A549 (cell line): ENCODE data around the gene INPP5F. TPM values are rescaled to one million over a fixed set of nuclear protein-coding genes. Genes with fewer than 3 reads are reported as not detected.
A peak's percentile ranks its signal among the peaks of the same experiment; 100 is the strongest.

ENCODE experiments used
- ATAC-seq, 2 experiments: fragments of 200-7000 bp in 1 of 2; fragments of >200 bp in 1 of 2; cut with Nextera tagmentation in 1 of 2; cut with Tn5 transposase in 1 of 2; 3 replicates each; pipeline versions ENCODE4 v1.8.0 to v1.9.1; 2018 to 2020; ENCODE audit warnings: mild to moderate bottlenecking in 1 of 2, moderate library complexity in 1 of 2
- CTCF ChIA-PET: fragments of 300-600 bp; sonication (Branson Sonifier 250); formaldehyde crosslinking; extraction: SDS; loops from one replicate; lab custom pipeline; 2021; ENCODE audit warnings: antibody characterized with exemption, inconsistent platforms; lab: Yijun Ruan, JAX
- POLR2A ChIA-PET: fragments of 350-600 bp; formaldehyde crosslinking; extraction: SDS; loops from one replicate; lab custom pipeline; 2021; ENCODE audit warnings: antibody characterized with exemption, inconsistent platforms; lab: Yijun Ruan, JAX
- DNase-seq, 2 experiments: peaks; one replicate each; pipeline versions ENCODE4 v3.0.0 to v3.0.0-alpha.2; 2011 to 2016; ENCODE audit warnings: low read depth in 1 of 2, low spot score in 1 of 2
- FAIRE-seq: peaks from 2 replicates; lab custom pipeline; 2011; peaks lifted over from hg19 to GRCh38; lab: Jason Lieb, UNC
- H3K27ac ChIP-seq, 2 experiments: fragments of >200 bp; sonication (Bioruptor Twin); formaldehyde crosslinking; 3 replicates each; pipeline ENCODE4 v1.5.1; 2016 to 2017
- H3K4me1 ChIP-seq: fragments of >200 bp; sonication (Bioruptor Twin); formaldehyde crosslinking; 3 replicates; pipeline ENCODE4 v1.6.1; 2016
- H3K4me2 ChIP-seq: fragments of >200 bp; sonication (Bioruptor Twin); formaldehyde crosslinking; 3 replicates; pipeline ENCODE4 v1.6.1; 2016
- H3K4me3 ChIP-seq: fragments of >200 bp; sonication (Bioruptor Twin); formaldehyde crosslinking; 3 replicates; pipeline ENCODE4 v1.5.1; 2016
- H3K9me3 ChIP-seq: fragments of >200 bp; sonication (Bioruptor Twin); formaldehyde crosslinking; 3 replicates; pipeline ENCODE4 v1.6.1; 2016
- ATOH8 ChIP-seq: fragments of 250-450 bp; sonication (Bioruptor Pico); IDR thresholded peaks from 2 replicates; pipeline ENCODE4 v1.5.0; 2020; ENCODE audit warnings: low read depth, mild to moderate bottlenecking, moderate library complexity
- CHD2 ChIP-seq: fragments of 150-350 bp; IDR thresholded peaks from 2 replicates; pipeline ENCODE4 v1.6.1; 2014; ENCODE audit warnings: low read length; ENCODE audit not compliant: partially characterized antibody
- CHD4 ChIP-seq: fragments of 200-600 bp; sonication (generic); IDR thresholded peaks from 2 replicates; pipeline ENCODE4 v1.6.1; 2016; ENCODE audit warnings: antibody characterized with exemption, mild to moderate bottlenecking, borderline replicate concordance
- CTCF ChIP-seq: fragments of >200 bp; sonication (Bioruptor Twin); formaldehyde crosslinking; IDR thresholded peaks from 3 replicates; pipeline ENCODE4 v1.5.1; 2016
- EHF ChIP-seq: fragments of 250-450 bp; sonication (Bioruptor Pico); IDR thresholded peaks from 2 replicates; pipeline ENCODE4 v1.5.0; 2020; ENCODE audit warnings: mild to moderate bottlenecking
- EHMT2 ChIP-seq: fragments of 200-600 bp; sonication (generic); IDR thresholded peaks from 2 replicates; pipeline ENCODE4 v1.6.1; 2016; ENCODE audit warnings: antibody characterized with exemption, low read depth, mild to moderate bottlenecking, moderate library complexity
- ESRRA ChIP-seq: fragments of 150-350 bp; IDR thresholded peaks from 2 replicates; pipeline ENCODE4 v1.6.1; 2014; ENCODE audit warnings: mild to moderate bottlenecking, low read length, borderline replicate concordance
- FOSL2 ChIP-seq, 2 experiments: fragments of 450-650 bp in 1 of 2; fragments of >200 bp in 1 of 2; sonication (Bioruptor Twin) in 1 of 2; formaldehyde crosslinking; IDR thresholded peaks; 2 replicates each; pipeline versions ENCODE4 v1.5.0 to v1.6.1; 2016 to 2020; ENCODE audit warnings: mild to moderate bottlenecking in 1 of 2, moderate library complexity in 1 of 2
- FOXS1 ChIP-seq: fragments of 250-450 bp; sonication (Bioruptor Pico); IDR thresholded peaks from 2 replicates; pipeline ENCODE4 v1.5.0; 2020; ENCODE audit warnings: mild to moderate bottlenecking, moderate library complexity
- HOXA7 ChIP-seq: fragments of 250-450 bp; sonication (Bioruptor Pico); IDR thresholded peaks from 2 replicates; pipeline ENCODE4 v1.5.0; 2020; ENCODE audit warnings: mild to moderate bottlenecking, moderate library complexity
- KDM1A ChIP-seq: fragments of 200-600 bp; sonication (generic); IDR thresholded peaks from 2 replicates; pipeline ENCODE4 v1.6.1; 2016; ENCODE audit warnings: low read depth, mild to moderate bottlenecking
- KDM5A ChIP-seq: fragments of 200-600 bp; sonication (generic); IDR thresholded peaks from 2 replicates; pipeline ENCODE4 v1.6.1; 2016; ENCODE audit warnings: antibody characterized with exemption, mild to moderate bottlenecking
- MAFK ChIP-seq: fragments of 450-650 bp; IDR thresholded peaks from 2 replicates; pipeline ENCODE4 v1.6.1; 2014; ENCODE audit not compliant: partially characterized antibody
- MAZ ChIP-seq: fragments of 150-350 bp; IDR thresholded peaks from 2 replicates; pipeline ENCODE4 v1.6.1; 2014; ENCODE audit warnings: antibody characterized with exemption, low read depth, low read length, borderline replicate concordance
- MYC ChIP-seq: IDR thresholded peaks from 2 replicates; pipeline ENCODE4 v1.6.1; 2012; ENCODE audit warnings: mild to moderate bottlenecking, inconsistent platforms, low read length, improper control_type of control experiment, borderline replicate concordance
- NFE2L2 ChIP-seq: fragments of 150-350 bp; conservative IDR thresholded peaks from 2 replicates; pipeline ENCODE4 v1.6.1; 2014; ENCODE audit warnings: low read length
- NR3C1 ChIP-seq: fragments of >200 bp; sonication (Bioruptor Twin); formaldehyde crosslinking; IDR thresholded peaks from 3 replicates; pipeline ENCODE4 v1.6.1; 2017
- REST ChIP-seq: fragments of 200-600 bp; sonication (generic); IDR thresholded peaks from 2 replicates; pipeline ENCODE4 v1.6.1; 2016; ENCODE audit warnings: antibody characterized with exemption, mild to moderate bottlenecking, moderate library complexity
- RFX5 ChIP-seq: fragments of 450-650 bp; IDR thresholded peaks from 2 replicates; pipeline ENCODE4 v1.7.1; 2014; ENCODE audit warnings: antibody characterized with exemption, mild to moderate bottlenecking, moderate library complexity
- RNF2 ChIP-seq: fragments of 200-600 bp; sonication (generic); IDR thresholded peaks from 2 replicates; pipeline ENCODE4 v1.6.1; 2016; ENCODE audit warnings: low read depth, mild to moderate bottlenecking, antibody characterized with exemption, moderate library complexity, borderline replicate concordance
- TFCP2L1 ChIP-seq: fragments of 250-450 bp; sonication (Bioruptor Pico); IDR thresholded peaks from 2 replicates; pipeline ENCODE4 v1.5.0; 2021; ENCODE audit warnings: mild to moderate bottlenecking
- TP53 ChIP-seq: fragments of 250-450 bp; sonication (Bioruptor Pico); IDR thresholded peaks from 2 replicates; pipeline ENCODE4 v1.5.0; 2021; ENCODE audit warnings: mild to moderate bottlenecking, moderate library complexity
- ZC3H11A ChIP-seq: fragments of 450-650 bp; IDR thresholded peaks from 2 replicates; pipeline ENCODE4 v1.6.1; 2014; ENCODE audit warnings: antibody characterized with exemption, mild to moderate bottlenecking
- ZSCAN20 ChIP-seq: fragments of 250-450 bp; sonication (Bioruptor Pico); IDR thresholded peaks from 2 replicates; pipeline ENCODE4 v1.8.0; 2022; ENCODE audit warnings: mild to moderate bottlenecking, moderate library complexity
- WGBS: methylation state at CpG from one replicate; pipeline ENCODE4 v1.1.6; 2017; ENCODE audit errors: missing lambda C conversion rate; 5-methylcytosine and 5-hydroxymethylcytosine counted together
- polyA plus RNA-seq, 4 experiments: library from polyadenylated mRNA; depleted of rRNA in 3 of 4; stranded (reverse); fragments of >200 nt; fragmentation: RNase III in 1 of 4; extraction: RNeasy Plus Mini Kit Qiagen cat#74134 plus additional on column Dnase treatment in 1 of 4; gene quantifications; 2 replicates in 3 of 4; 3 replicates in 1 of 4; pipeline ENCODE4 v1.2.3, GENCODE V29; 2011 to 2017
- TF ChIP-seq, protein P1 (sequence below): fragments of 450-650 bp; IDR thresholded peaks from 2 replicates; pipeline ENCODE4 v1.6.1; 2014; ENCODE audit warnings: antibody characterized with exemption

Gene INPP5F
- polyA plus RNA-seq, 2 of the 4 experiments (the other 2 are of a cell fraction): 5.6 to 7.7 TPM

- H3K4me1 ChIP-seq: peaks cover 32% of the 10 kb centered on the region
- FAIRE-seq: peak; percentile 59
- H3K9me3 ChIP-seq: no peaks in the 10 kb centered on the region
- no peak overlapping the region for H3K4me3 ChIP-seq
- 0 out of 3 replicates have a peak overlapping the region, but pooled peaks have one; percentile 1 for H3K4me2 ChIP-seq
- no peak for DNase-seq
- whole genome bisulfite sequencing: 0% methylated on average over 1 of the region's 1 CpG
- CTCF ChIA-PET: interaction anchor here (0.9 to 9.1 kb wide), 5 partner anchors 8 to 126 kb away, joined by 3 to 83 read pairs (median 3); no protein-coding TSS in a partner anchor
- H3K27ac ChIP-seq: no peak overlapping the region; a peak in 1 of 6 replicates
- ATAC-seq: no peak
- TF ChIP-seq EHMT2: no peak
- no peak; the same call in 1 of the 2 replicates for TF ChIP-seq FOSL2 (IDR thresholded peaks at IDR 0.05)
- peak; percentile 64 for TF ChIP-seq FOSL2 (CRISPR knock-in tag; IDR thresholded peaks at IDR 0.05)
- TF ChIP-seq, all 56 proteins: peak for 1
- POLR2A ChIA-PET: interaction anchor here (1.2 to 1.6 kb wide), 2 partner anchors 9 to 84 kb away, joined by 5 to 11 read pairs; partner anchors contain the start of genes BAG3 and INPP5F
Observed at GRCh38 chr10:119734396-119735332, 8.8 kb downstream of the INPP5F start.

DNA sequence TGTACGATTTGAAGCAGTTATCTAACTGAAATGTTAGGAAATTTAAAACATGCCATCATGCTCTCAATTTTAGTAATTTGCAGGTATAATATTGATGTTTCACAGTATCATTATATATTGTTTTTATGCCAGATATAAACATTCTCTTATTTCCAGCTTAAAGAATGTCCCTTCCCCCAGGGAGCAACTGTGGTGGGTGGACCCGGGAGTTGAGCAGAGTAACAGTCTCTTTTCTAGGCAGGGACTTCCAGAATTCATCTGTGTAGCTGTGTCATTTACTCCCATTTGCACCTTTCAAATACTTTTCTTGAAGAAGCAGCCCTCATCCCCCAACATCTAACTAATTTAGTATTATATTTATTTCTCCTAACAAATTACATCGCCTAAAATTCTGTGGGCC, 9.6 kb downstream of the INPP5F start:
- peak overlapping the region in 1 of 2 experiments; percentile 30; a peak in 1 of 6 replicates for H3K27ac ChIP-seq
- H3K4me2 ChIP-seq: 0 out of 3 replicates have a peak overlapping the region, but pooled peaks have one; percentile 1
- POLR2A ChIA-PET: interaction anchor here (1.2 to 2.8 kb wide), 3 partner anchors 9 to 84 kb away, joined by 5 to 11 read pairs (median 9); partner anchors contain the start of genes BAG3 and INPP5F
- no peak for ATAC-seq
- WGBS: 87% methylated on average over 3 of the region's 3 CpGs
- no peak for TF ChIP-seq NR3C1
- TF ChIP-seq REST: no peak
- no peak for TF ChIP-seq MAFK
- TF ChIP-seq EHF (CRISPR knock-in tag): no peak
- no peak for TF ChIP-seq ZC3H11A
- no peak for TF ChIP-seq MAZ
- no peak for TF ChIP-seq ZSCAN20 (CRISPR knock-in tag)
- TF ChIP-seq NFE2L2: no peak
- TF ChIP-seq FOXS1 (CRISPR knock-in tag): no peak
- TF ChIP-seq TFCP2L1: no peak
- TF ChIP-seq MYC: no peak
- TF ChIP-seq ESRRA: no peak
- no peak for TF ChIP-seq TP53 (CRISPR knock-in tag)
- TF ChIP-seq, all 56 proteins: peak for 0
- FAIRE-seq (no peak), DNase-seq (no peak)
- no peaks in the 10 kb centered on the region for H3K9me3 ChIP-seq
- no peak overlapping the region for H3K4me3 ChIP-seq
- peaks cover 32% of the 10 kb centered on the region for H3K4me1 ChIP-seq
- CTCF ChIA-PET: interaction anchor here (1.1 to 9.1 kb wide), 4 partner anchors 10 to 127 kb away, joined by 3 to 83 read pairs (median 6); partner anchors contain the start of gene INPP5F

- CTCF ChIA-PET: interaction anchor here (1.4 to 9.1 kb wide), 3 partner anchors 11 to 128 kb away, joined by 5 to 83 read pairs (median 6); partner anchors contain the start of gene INPP5F
Observed at GRCh38 chr10:119736220-119736619, 10.4 kb downstream of the INPP5F start.

More at GRCh38 chr10:119736220-119736619, 10.4 kb downstream of the INPP5F start:
- TF ChIP-seq, protein P1, sequence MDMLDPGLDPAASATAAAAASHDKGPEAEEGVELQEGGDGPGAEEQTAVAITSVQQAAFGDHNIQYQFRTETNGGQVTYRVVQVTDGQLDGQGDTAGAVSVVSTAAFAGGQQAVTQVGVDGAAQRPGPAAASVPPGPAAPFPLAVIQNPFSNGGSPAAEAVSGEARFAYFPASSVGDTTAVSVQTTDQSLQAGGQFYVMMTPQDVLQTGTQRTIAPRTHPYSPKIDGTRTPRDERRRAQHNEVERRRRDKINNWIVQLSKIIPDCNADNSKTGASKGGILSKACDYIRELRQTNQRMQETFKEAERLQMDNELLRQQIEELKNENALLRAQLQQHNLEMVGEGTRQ: no peak
- no peak for TF ChIP-seq HOXA7
- no peak for TF ChIP-seq CHD4
- no peak for TF ChIP-seq RNF2
- no peak for TF ChIP-seq CHD2
- no peak for TF ChIP-seq RFX5
- TF ChIP-seq CTCF: no peak
- TF ChIP-seq KDM1A: no peak
- no peak for TF ChIP-seq EHF (CRISPR knock-in tag)
- no peak for TF ChIP-seq KDM5A
- no peak for TF ChIP-seq ATOH8 (CRISPR knock-in tag)
- POLR2A ChIA-PET: interaction anchor here (2.8 kb wide), 1 partner anchor 10 kb away, joined by 9 read pairs; the partner anchor contains the start of gene INPP5F
- WGBS: 86% methylated on average over 1 of the region's 1 CpG
- H3K4me2 ChIP-seq: no peak overlapping the region
- no peaks in the 10 kb centered on the region for H3K9me3 ChIP-seq
- FAIRE-seq (no peak), ATAC-seq (no peak), DNase-seq (no peak)
- peaks cover 32% of the 10 kb centered on the region for H3K4me1 ChIP-seq
- H3K4me3 ChIP-seq: no peak overlapping the region
- H3K27ac ChIP-seq: no peak overlapping the region
